Adipose tissue (tissue), 3 donors: ENCODE data around the gene MAPK8. TPM values are rescaled to one million over a fixed set of nuclear protein-coding genes. Genes with fewer than 3 reads are reported as not detected.

Experiments
- H3K27ac ChIP-seq: one replicate; pipeline ENCODE4 v1.5.1; 2013; ENCODE audit warnings: low read depth, low read length
- WGBS, 3 donors: extraction: QIAGEN DNeasy Blood & Tissue Kit; methylation state at CpG; one replicate each; pipeline ENCODE4 v1.1.7; 2013; 5-methylcytosine and 5-hydroxymethylcytosine counted together
- polyA plus RNA-seq, 3 donors: library from polyadenylated mRNA; stranded (reverse); fragments of 200-250 nt; gene quantifications; one replicate each; pipeline ENCODE4 v1.2.3, GENCODE V29; 2013
- donor health status: healthy with polysubstance abuse.
- donor health status: Bipolar disorder and iron deficiency.
- donor health status: healthy.

MAPK8 gene
- polyA plus RNA-seq, 3 donors = 7.9 to 11.2 (median 8.3) TPM

DNA sequence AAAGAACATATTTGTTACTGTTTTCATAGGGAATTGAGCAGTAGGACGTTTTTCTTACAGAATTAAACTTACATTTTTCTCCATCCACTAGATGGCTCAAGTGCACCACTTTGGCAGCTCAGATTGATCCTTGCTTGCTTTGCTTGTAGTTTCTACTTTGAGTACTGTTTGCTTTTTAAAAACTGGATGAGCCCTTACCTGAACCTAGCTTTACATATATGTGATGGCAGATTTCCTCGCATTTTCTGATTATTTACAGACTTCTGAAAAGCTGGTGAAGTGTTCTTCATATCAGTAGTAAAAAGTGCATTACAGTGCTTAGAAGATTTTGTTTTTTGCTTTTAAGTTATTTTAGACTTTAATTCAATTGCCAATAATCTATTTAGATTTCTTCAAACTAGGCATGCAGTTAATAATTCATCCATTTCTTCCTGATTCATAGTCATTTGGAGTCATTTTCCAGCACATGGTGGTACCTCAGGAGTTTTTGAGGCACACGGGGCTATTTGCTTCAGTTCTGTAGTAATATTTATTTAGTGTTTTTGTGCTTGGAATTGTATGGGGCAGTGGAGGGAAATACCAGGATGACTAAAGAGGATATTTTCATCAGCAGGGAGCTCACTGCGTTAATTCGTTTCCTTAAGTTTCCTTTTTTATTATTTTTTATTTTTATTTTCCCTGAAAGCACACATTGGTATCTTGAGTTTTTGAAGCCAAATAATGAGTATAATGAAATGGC lies 57.3 kb downstream of the MAPK8 start:
- H3K27ac ChIP-seq = no peak overlapping the region
- WGBS, 3 donors = 13 to 34% (median 29%) methylated on average over 5 of the region's 5 CpGs

DNA sequence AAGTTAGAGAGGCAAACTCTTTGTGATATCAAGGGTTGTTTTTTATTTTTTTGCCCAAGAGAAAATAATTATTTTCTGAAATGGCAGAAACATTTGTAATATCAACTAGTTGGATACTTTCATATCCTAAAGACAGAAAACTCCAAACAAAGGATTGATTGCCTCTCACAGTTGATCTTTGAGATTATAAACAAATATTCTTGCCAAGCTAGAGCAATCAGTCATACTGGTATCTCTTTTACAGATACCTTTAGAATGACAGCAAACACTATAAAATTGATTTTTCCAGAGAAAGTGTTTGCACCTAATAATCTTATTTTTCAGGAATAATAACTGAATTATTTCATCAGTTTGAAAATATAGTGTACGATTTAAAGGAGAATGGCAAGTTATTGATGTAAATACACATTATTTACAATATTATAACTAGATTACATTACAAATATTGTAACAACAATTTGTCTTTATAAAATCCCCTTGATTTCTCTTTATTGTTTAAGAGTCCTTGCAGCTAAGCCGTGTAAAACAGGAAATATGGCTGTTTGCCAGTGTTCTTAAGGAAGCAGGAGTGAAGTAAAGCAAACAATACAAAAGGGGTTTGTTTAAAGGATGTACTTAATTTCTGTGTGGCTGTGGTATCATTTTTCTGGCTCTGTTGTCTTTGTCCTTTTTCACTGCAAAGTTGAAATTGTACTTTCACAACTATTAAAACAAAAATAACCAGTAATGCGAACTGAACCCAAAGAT lies 58.4 kb downstream of the MAPK8 start:
- H3K27ac ChIP-seq = no peak overlapping the region
- WGBS, 3 donors = 26 to 40% (median 36%) methylated on average over 3 of the region's 3 CpGs

DNA sequence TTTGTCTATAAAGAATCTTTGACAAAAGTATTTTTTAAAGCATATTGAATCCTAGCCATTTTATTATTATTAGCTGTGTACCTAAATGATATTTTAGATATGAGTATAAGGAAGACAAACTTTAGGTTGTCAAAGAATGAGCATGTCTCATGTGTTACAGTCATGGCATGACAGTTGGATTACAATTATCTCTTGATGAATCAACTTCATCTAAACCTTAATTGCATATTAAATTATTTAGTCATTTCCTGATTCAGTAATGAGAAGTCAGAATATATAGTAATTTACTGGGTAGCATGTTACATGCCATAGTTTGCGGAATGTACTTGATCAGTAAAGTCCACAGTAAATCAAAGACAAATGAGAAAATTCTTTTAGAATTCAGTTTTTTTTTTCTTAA lies 59.2 kb downstream of the MAPK8 start:
- H3K27ac ChIP-seq = no peak overlapping the region
- 94 to 98% (median 98%) methylated on average over 1 of the region's 1 CpG for WGBS, 3 donors

DNA sequence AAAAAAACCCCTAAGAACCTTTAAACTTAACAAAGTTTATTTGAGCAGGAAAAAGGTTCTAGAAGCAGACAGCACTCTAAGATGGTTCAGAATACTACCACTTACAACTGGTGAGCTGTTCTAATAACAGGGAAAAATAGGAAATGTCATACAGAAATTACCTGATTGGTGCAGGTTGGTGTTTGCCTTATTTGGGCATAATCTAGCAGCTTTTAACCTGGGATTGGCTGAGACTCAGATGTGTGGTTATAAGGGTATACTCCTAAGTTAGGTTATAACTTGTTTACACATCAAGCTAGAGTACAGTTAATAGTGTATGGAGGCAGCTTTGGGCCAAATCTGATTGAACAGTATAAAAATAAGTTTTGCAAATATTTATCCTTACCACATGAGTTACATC lies 59.8 kb downstream of the MAPK8 start:
- no peak overlapping the region for H3K27ac ChIP-seq

DNA sequence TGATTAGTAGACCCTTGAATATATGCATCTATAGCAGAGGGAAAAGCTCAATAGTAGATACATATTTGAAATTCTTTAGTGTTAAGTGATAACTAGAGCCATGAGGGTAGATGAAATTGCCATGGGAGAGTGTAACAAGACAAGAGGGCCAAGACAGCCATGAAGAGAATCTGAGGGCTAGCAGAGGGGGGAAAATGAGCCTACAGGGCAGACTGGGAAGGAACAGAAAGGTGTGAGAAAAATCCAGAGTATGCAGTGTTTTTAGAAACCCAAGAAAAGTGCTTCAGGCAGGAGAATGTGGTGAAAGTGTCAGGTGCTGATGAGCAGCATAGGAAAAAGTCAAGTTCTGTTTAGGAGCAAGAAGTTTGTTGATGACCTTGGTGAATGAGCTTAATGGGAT lies 63.0 kb downstream of the MAPK8 start:
- H3K27ac ChIP-seq = no peak overlapping the region

DNA sequence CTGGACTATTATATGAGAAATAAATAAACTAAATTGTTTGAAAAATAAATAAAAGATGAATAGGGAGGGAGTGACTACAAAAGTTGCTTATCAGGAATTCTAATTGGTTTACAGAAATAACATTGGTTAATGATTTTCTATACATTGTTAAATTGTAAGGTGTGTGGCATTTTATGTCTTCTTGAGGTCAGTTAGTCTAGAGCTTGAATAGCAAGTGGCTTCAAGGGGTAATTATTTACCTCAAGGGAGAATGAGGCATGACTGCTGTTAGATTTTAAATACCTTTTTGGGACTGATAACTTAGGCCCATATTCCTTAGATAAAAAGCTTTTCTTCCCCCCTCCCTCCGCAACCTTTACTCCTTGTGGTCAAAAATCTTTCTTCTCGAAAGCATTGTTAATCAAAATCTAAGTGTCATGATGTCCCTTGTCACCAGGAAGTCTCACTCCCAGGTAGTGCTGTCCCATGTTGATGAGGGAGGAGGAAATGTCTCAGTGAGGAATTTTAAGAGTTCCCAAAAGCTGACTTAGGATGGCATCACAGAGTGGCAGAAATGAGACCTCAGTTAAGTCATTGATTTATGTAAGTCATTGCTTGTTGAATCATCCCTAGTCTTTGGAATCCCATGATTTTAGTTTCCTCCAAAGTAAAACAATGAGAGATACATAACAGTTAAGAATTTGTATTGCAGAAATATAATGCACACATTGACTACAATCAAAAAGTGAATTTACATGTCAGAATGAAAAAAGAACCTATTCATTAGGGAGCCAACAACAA lies 71.5 kb downstream of the MAPK8 start:
- 89 to 96% (median 90%) methylated on average over 2 of the region's 2 CpGs for WGBS, 3 donors
- no peak overlapping the region for H3K27ac ChIP-seq

DNA sequence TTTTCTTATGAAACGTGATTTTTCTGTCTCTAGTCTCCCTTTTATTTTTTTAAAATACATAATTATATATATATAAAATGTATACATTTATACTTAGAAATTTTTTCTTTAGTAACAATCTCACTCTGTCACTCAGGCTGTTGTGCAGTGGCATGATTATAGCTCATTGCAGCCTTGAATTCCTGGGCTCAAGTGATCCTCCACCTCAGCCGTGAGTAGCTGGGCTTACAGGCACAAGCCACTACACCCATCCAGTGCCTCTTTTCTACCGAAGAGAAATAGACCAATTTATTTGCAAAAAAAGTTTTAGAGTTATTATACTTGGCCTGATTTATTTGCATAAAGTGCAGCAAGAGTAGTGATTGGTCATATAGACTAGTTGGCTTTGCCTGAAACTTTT lies 72.2 kb downstream of the MAPK8 start:
- no peak overlapping the region for H3K27ac ChIP-seq
- 70 to 96% (median 93%) methylated on average over 3 of the region's 3 CpGs for WGBS, 3 donors

DNA sequence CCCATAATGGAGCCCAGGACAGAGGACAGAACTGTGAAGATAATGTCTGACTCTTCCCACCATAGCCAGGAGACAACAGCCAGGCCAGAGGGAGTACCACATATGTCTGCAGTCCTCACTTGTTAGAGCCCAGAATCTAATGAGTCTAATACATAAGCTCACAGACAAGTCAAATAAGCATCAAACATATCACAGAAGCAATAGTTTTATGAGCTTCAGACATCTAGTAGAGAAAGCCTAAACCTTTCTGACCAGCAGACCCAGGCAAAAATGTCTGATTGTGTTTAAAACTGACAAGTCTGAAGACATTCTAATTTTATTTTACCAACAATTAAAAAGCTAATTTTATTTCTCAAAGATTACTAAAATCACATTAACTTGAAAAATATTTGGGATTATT lies 75.5 kb downstream of the MAPK8 start:
- no peak overlapping the region for H3K27ac ChIP-seq

DNA sequence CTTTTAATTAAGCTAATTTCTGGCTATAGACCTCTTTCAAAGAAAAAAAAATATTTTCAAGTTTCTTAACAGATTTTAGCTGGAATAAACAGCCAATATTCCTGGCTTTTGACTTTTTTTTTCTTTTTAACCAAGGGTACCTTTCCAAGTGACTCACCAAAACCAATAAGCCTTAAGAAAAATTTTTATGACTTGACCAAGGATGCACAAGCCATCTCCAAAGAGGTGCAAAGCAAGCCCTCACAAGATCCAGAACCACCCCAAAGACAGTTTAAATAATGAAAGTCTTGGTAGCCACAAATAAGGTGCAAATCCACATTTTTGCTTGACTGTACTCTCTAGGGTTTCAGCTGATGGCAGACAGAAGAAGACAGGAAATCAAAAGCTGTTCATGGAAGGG lies 76.5 kb downstream of the MAPK8 start:
- no peak overlapping the region for H3K27ac ChIP-seq

DNA sequence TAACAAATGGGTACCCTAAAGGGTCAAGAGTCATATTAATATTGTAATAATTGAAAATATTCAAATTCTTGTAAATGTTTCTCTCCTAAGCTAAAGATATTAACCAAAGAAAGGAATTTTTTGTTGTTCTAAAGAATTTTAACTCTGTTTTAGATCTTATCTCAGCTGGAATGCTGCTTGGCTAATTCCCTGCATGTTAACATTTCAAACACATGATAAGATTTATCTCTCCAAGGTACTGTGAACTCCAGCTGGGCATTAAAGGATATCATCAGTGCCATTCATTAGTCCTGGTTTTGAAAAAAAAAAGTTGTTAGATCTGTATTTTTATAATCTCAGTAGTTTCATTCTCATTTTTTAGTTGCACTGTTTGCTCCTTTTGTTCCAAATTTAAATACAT lies 76.9 kb downstream of the MAPK8 start:
- no peak overlapping the region for H3K27ac ChIP-seq

DNA sequence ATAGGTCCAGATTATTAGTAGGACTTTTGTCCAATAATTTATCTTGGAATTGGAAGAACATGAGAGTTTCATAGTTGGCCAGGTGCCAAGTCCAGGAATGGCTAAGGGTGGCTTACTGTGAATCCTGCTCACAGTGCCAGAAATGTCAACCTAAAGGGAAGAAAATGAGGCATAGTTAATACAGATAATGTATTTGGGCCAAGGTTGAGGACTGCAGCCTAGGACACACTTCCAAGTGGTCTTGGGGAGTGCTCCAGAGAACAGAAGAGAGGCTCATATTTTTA lies 78.2 kb downstream of the MAPK8 start:
- no peak overlapping the region for H3K27ac ChIP-seq

DNA sequence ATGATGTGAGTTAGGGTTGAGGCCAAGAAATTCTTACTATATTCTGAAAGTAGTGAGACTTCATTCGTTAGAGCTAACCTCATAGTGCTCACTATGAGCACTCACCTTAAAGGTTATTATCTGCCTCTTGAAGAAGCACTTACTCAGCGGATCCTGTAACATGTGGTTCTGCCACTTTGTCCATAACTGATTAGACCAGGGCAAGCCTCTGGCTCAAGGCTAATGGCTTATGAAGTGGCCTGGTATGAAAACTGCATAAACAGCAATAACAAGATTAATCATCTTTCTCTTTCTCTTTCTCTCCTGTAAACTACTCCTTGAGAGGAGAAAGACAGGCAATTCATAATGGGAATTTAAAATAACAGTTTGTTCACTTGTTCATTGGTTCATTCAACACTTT lies 82.8 kb downstream of the MAPK8 start:
- 69 to 92% (median 91%) methylated on average over 2 of the region's 2 CpGs for WGBS, 3 donors
- no peak overlapping the region for H3K27ac ChIP-seq

DNA sequence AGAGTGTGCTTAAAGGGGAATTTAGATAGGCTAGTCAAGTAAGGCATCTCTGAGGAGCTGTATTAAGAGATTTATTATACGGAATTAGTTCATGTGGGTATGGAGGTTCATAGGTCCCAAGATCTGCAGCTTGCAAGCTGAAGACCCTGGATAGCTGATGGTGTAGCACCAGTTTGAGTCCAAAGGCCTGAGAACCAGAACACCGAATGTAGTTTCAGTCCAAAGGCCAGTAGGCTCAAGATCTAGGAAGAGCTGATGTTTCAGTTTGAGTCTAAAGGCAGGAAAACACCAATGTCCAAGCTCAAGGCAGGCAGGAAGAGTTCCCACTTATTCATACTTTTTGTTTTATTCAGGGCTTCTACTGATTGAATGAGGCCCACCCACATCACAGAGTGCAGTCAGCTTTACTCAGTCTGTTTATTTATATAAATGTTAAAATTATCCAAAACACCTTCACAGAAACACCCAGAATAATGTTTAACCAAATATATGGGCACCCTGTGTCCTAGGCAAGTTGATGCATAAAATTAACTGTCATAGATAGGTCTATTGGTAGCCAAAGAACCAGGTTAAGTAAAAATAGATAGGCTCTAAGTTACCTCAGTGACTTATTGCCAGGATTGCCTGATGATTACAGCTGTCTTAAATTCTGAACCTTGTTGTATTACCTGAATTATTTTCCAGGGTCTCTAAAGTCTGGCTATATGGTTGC lies 83.5 kb downstream of the MAPK8 start:
- 92 to 98% (median 97%) methylated on average over 2 of the region's 2 CpGs for WGBS, 3 donors
- no peak overlapping the region for H3K27ac ChIP-seq

DNA sequence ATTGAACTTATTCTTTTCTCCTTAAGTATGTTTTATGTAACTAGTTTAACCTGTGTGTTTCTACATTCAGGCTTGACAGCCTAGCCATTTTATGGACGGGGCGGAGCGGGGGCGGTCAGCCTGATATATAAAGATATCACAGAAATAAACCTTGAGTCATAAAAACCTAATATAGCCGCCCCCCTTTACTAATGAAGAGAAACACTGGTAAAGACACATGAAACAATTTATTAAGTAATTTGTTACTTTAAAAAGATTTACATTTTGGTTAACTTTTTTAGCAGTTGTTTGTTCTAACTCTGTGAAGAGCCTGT lies 84.0 kb downstream of the MAPK8 start:
- H3K27ac ChIP-seq = no peak overlapping the region
- WGBS, 3 donors = 92 to 97% (median 94%) methylated on average over 5 of the region's 5 CpGs

DNA sequence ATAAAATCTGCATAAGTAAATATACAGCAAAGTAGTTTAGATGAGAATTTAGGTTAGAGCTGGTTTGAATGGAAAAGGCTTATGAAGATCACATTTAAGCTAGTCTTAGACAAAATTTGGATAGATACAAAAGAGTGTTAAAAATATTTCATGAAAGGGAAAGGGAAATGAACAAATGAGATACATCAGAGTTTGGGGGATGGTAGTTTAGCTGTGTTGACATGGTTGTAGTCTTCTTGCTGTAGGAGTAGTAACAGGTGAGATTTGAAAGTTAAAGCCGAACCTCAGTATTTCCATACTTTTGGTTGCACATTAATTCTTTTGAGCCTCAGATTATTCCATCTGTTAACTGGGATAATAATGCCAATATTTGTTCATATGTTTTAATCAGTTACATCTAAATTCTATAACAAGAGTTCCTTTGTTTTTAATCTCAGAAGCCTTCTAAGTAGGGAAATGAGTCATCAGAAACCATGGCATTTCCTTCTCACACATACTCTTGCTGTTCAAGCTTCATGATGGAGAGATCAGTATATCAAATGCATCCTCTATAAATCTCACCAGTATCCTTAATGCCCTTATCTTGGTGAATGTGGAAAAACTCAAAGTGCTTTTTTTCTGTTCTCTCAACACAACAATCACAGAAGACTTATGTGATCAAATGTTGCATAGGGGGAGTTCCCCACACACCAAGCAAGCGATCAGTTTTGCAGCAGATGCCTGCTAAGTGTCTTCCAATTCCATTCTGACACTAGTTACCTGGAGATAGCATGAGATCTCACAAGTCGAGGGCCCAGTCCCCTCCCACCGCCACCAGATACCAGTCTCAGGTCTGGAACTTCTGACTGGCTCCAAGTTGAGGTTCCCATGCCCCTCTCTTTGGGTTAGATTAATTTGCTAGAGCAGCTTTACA lies 84.7 kb downstream of the MAPK8 start:
- WGBS, 3 donors = 76 to 84% (median 82%) methylated on average over 4 of the region's 4 CpGs
- no peak overlapping the region for H3K27ac ChIP-seq

DNA sequence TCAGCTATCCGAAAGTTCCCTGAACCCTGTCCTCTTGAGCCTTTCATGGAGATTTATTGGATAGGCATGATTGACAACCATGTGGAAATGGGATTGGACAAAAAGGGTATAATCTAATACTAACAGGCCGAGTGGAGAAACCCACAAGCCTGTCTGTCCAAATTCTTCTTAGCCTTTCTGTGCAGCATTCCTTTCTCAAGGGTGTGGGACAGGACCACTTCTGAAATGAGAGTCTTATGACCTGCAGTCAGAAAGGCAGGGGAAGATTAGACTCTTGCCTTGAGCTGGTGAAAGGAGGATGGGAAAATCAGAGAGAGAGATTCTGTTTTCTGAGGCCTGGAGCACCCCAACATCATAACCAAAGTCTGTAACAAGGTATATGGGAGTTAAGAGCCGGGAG lies 85.5 kb downstream of the MAPK8 start:
- no peak overlapping the region for H3K27ac ChIP-seq
- 97 to 99% (median 98%) methylated on average over 3 of the region's 3 CpGs for WGBS, 3 donors

DNA sequence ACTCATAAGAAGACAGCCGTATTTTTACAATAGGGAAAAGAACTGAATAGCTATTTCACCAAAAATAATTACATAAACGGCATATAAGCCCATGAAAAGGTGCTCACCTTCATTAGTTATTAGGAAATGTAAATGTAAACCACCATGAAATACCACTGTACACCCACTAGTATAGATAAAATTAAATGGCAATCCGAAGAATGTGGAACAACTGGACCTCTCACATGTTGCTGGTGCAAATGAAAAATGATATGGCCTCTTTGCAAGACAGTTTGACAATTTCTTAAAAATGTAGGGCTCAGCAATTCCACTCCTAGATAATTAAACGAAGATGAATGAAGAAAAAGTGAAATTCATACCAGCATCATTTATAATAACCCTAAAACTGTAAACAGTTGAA lies 91.8 kb downstream of the MAPK8 start:
- WGBS, 3 donors = 82 to 90% (median 88%) methylated on average over 4 of the region's 4 CpGs
- H3K27ac ChIP-seq = no peak overlapping the region

DNA sequence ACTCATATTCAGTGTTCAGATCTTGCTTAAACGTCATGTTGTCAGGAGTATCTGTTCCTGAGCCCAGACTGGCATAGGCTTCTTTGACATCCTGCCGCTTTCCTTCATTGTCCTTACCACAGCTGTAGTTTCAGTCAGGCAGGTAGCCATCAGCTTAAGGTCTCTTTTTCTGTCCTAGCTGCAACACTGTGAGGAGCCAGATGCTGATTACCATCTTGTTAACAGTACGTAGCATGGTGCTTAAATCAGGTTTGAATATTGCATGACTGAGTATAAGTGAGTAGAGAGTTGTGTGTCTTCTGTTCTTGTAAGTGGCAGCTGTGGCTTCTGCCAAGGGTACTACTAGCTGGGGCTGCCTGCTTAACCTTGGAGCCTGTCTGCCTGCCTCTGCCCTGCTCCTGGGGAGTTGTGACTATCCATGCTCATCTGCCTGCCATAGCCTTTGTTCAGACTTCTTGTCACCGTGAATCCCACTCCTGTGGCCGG lies 92.6 kb downstream of the MAPK8 start:
- H3K27ac ChIP-seq = no peak overlapping the region
- 74 to 79% (median 79%) methylated on average over 5 of the region's 5 CpGs for WGBS, 3 donors

DNA sequence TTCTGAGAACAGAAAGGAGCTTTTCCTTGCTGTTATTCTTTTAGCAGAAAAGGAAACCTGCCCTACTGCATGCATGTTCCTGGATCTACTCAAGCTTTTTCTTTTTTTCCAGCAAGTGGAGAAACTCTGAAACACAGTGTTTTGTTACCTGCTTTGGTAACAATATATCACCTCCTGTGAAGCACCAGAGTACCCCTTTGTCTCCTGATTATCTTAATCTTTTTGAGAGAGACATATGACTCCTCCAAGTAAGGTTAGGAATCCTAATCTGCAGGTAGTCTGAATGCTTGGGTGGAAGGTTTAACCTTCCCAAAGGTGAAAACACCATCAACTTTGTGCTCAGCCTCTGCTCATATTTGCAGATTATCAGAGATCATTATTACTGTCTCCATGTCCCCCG lies 93.1 kb downstream of the MAPK8 start:
- WGBS, 3 donors = 79 to 93% (median 90%) methylated on average over 1 of the region's 1 CpG
- no peak overlapping the region for H3K27ac ChIP-seq
